Smooth muscle cell (in vitro differentiated cells): ENCODE results near the gene ADGRL3. TPM values are rescaled to one million over a fixed set of nuclear protein-coding genes. Genes with fewer than 3 reads are reported as not detected.

Experiments used
- DNase-seq: peaks from one replicate; lab custom pipeline; 2025; ENCODE audit not compliant: unreplicated experiment; lab: John Stamatoyannopoulos, UW
- H2AFZ ChIP-seq: fragments of 200-600 bp; sonication (generic); 2 replicates; pipeline ENCODE4 v1.6.0; 2016; ENCODE audit warnings: antibody characterized with exemption, low read depth, mild to moderate bottlenecking
- H3F3A ChIP-seq: fragments of 200-600 bp; sonication (generic); 2 replicates; pipeline ENCODE4 v1.6.0; 2017; ENCODE audit warnings: antibody characterized with exemption, low read depth
- H3K27ac ChIP-seq: fragments of 200-600 bp; sonication (generic); 2 replicates; pipeline ENCODE4 v1.5.1; 2016; ENCODE audit warnings: low read depth, mild to moderate bottlenecking
- H3K27me3 ChIP-seq: fragments of 200-600 bp; sonication (generic); 2 replicates; pipeline ENCODE4 v1.6.1; 2016; ENCODE audit warnings: low read depth, mild to moderate bottlenecking
- H3K36me3 ChIP-seq: fragments of 200-600 bp; sonication (generic); 2 replicates; pipeline ENCODE4 v1.5.1; 2016; ENCODE audit warnings: low read depth
- H3K4me1 ChIP-seq: fragments of 200-600 bp; sonication (generic); 2 replicates; pipeline ENCODE4 v1.5.1; 2016; ENCODE audit warnings: low read depth
- H3K4me2 ChIP-seq: fragments of 200-600 bp; sonication (generic); 2 replicates; pipeline ENCODE4 v1.6.0; 2016; ENCODE audit warnings: mild to moderate bottlenecking
- H3K4me3 ChIP-seq: fragments of 200-600 bp; sonication (generic); 2 replicates; pipeline ENCODE4 v1.5.1; 2016; ENCODE audit warnings: mild to moderate bottlenecking
- H3K79me2 ChIP-seq: fragments of 200-600 bp; sonication (generic); 2 replicates; pipeline ENCODE4 v1.6.0; 2016; ENCODE audit warnings: low read depth, mild to moderate bottlenecking
- H3K9ac ChIP-seq: fragments of 200-600 bp; sonication (generic); 2 replicates; pipeline ENCODE4 v1.6.0; 2016; ENCODE audit warnings: low read depth
- H3K9me3 ChIP-seq: fragments of 200-600 bp; sonication (generic); replicated peaks from 2 replicates; pipeline ENCODE4 v1.5.1; 2016; ENCODE audit warnings: low read depth
- H4K20me1 ChIP-seq: fragments of 200-600 bp; sonication (generic); 2 replicates; pipeline ENCODE4 v1.6.0; 2016; ENCODE audit warnings: low read depth
- CTCF ChIP-seq: fragments of 200-600 bp; sonication (generic); IDR thresholded peaks from 2 replicates; pipeline ENCODE4 v1.5.1; 2017; ENCODE audit warnings: borderline replicate concordance, mild to moderate bottlenecking, antibody characterized with exemption; ENCODE audit not compliant: insufficient read depth, poor library complexity, severe bottlenecking
- WGBS: methylation state at CpG from one replicate; pipeline ENCODE4 v1.1.7; 2016; ENCODE audit warnings: low lambda C conversion rate; 5-methylcytosine and 5-hydroxymethylcytosine counted together
- polyA plus RNA-seq: library from polyadenylated mRNA; unstranded; fragments of >200 nt; fragmentation: Nextera tagmentation; extraction: Ambion mirVana; gene quantifications from 2 replicates; pipeline ENCODE4 v1.2.1, GENCODE V29; 2016
- total RNA-seq: library from RNA; depleted of rRNA; stranded (reverse); fragments of >200 nt; gene quantifications from 2 replicates; pipeline ENCODE4 v1.2.3, GENCODE V29; 2014

The ADGRL3 gene
- total and polyA plus RNA-seq, 2 experiments from 2014 or later, result 2.4 to 9.5 TPM

- no peaks in the 10 kb centered on the region for H3K79me2 ChIP-seq
- H3K9ac ChIP-seq, result no peak overlapping the region
- no peak for DNase-seq
- H3K27ac ChIP-seq, result peak overlapping the region; percentile 66
- H3K4me1 ChIP-seq, result peaks cover 15% of the 10 kb centered on the region
- no peaks in the 10 kb centered on the region for H3K9me3 ChIP-seq
- H3K4me3 ChIP-seq, result no peak overlapping the region
- no peak overlapping the region for H3K4me2 ChIP-seq
- H2AFZ ChIP-seq, result no peak overlapping the region
- TF ChIP-seq CTCF, result no peak
- H4K20me1 ChIP-seq, result no peaks in the 10 kb centered on the region
- H3F3A ChIP-seq, result peaks cover 5% of the 10 kb centered on the region
- H3K36me3 ChIP-seq, result no peaks in the 10 kb centered on the region
- WGBS, result 27% methylated on average over 1 of the region's 1 CpG
- H3K27me3 ChIP-seq, result no peaks in the 10 kb centered on the region
Observed at GRCh38 chr4:61521451-61521850, 321.3 kb downstream of the ADGRL3 start.

- Histone ChIP-seq H2AFZ (no peak overlapping the region), H3K36me3 (no peaks in the 10 kb centered on the region), H3K4me2 (no peak overlapping the region), H3K4me1 (peaks cover 15% of the 10 kb centered on the region), H3F3A (peaks cover 5% of the 10 kb centered on the region), H3K79me2 (no peaks in the 10 kb centered on the region), H3K4me3 (no peak overlapping the region), H3K27me3 (no peaks in the 10 kb centered on the region), H3K9me3 (no peaks in the 10 kb centered on the region), H3K27ac (no peak overlapping the region), H4K20me1 (no peaks in the 10 kb centered on the region), H3K9ac (no peak overlapping the region)
- TF ChIP-seq CTCF, result no peak
- 96% methylated on average over 2 of the region's 2 CpGs for WGBS
- DNase-seq, result no peak
Observed at GRCh38 chr4:61522312-61522711, 322.2 kb downstream of the ADGRL3 start.

GRCh38 chr4:61527888-61528287, 327.8 kb downstream of the ADGRL3 start:
- DNase-seq, result no peak
- no peak overlapping the region for H3K27ac ChIP-seq
- H3K4me3 ChIP-seq, result no peak overlapping the region
- no peaks in the 10 kb centered on the region for H3K9me3 ChIP-seq
- no peaks in the 10 kb centered on the region for H3K79me2 ChIP-seq
- H3K36me3 ChIP-seq, result no peaks in the 10 kb centered on the region
- no peak for TF ChIP-seq CTCF
- H3K4me2 ChIP-seq, result no peak overlapping the region
- H3K27me3 ChIP-seq, result no peaks in the 10 kb centered on the region
- no peak overlapping the region for H3K9ac ChIP-seq
- H3F3A ChIP-seq, result peaks cover 5% of the 10 kb centered on the region
- no peaks in the 10 kb centered on the region for H4K20me1 ChIP-seq
- WGBS, result 93% methylated on average over 4 of the region's 4 CpGs
- peaks cover 19% of the 10 kb centered on the region for H3K4me1 ChIP-seq
- no peak overlapping the region for H2AFZ ChIP-seq

- H3K4me1 ChIP-seq, result peaks cover 26% of the 10 kb centered on the region
- H3K4me3 ChIP-seq, result no peak overlapping the region
- 100% methylated on average over 1 of the region's 1 CpG for WGBS
- TF ChIP-seq CTCF, result no peak
- no peaks in the 10 kb centered on the region for H3K79me2 ChIP-seq
- no peak for DNase-seq
- no peak overlapping the region for H2AFZ ChIP-seq
- H3K4me2 ChIP-seq, result no peak overlapping the region
- H3K36me3 ChIP-seq, result no peaks in the 10 kb centered on the region
- no peaks in the 10 kb centered on the region for H3K9me3 ChIP-seq
- peaks cover 5% of the 10 kb centered on the region for H3F3A ChIP-seq
- H3K27me3 ChIP-seq, result no peaks in the 10 kb centered on the region
- no peak overlapping the region for H3K9ac ChIP-seq
- no peaks in the 10 kb centered on the region for H4K20me1 ChIP-seq
- H3K27ac ChIP-seq, result no peak overlapping the region
Observed at GRCh38 chr4:61528595-61528994, 328.5 kb downstream of the ADGRL3 start.
